Endodermal cell (in vitro differentiated cells): Measurements from ENCODE around the gene ASXL2. TPM values are rescaled to one million over a fixed set of nuclear protein-coding genes. Genes with fewer than 3 reads are reported as not detected.

ENCODE experiments used
- DNase-seq: peaks from one replicate; pipeline ENCODE4 v3.0.0-alpha.2; 2017
- H3K27ac ChIP-seq: 2 replicates; pipeline ENCODE4 v1.5.1; 2013; ENCODE audit warnings: mild to moderate bottlenecking, low read depth, low read length, moderate library complexity
- H3K27me3 ChIP-seq: 2 replicates; pipeline ENCODE4 v1.6.1; 2013; ENCODE audit warnings: mild to moderate bottlenecking, low read length, moderate library complexity; ENCODE audit not compliant: insufficient read depth, control insufficient read depth, poor library complexity, severe bottlenecking
- H3K36me3 ChIP-seq: 2 replicates; pipeline ENCODE4 v1.7.0; 2013; ENCODE audit warnings: mild to moderate bottlenecking, low read length, moderate library complexity; ENCODE audit not compliant: control insufficient read depth, insufficient read depth
- H3K4me1 ChIP-seq: one replicate; pipeline ENCODE4 v1.7.0; 2013; ENCODE audit warnings: low read length; ENCODE audit not compliant: control insufficient read depth, insufficient read depth
- H3K4me3 ChIP-seq: 2 replicates; pipeline ENCODE4 v1.5.1; 2013; ENCODE audit warnings: mild to moderate bottlenecking, low read length, moderate library complexity
- H3K9ac ChIP-seq: 2 replicates; pipeline ENCODE4 v1.6.1; 2013; ENCODE audit warnings: mild to moderate bottlenecking, low read length, moderate library complexity; ENCODE audit not compliant: poor library complexity, severe bottlenecking; ENCODE audit errors: extremely low read depth
- H3K9me3 ChIP-seq: 2 replicates; pipeline ENCODE4 v1.6.1; 2013; ENCODE audit warnings: mild to moderate bottlenecking, low read length, moderate library complexity; ENCODE audit not compliant: control insufficient read depth
- H3K27ac Mint-ChIP-seq: 2 replicates; pipeline ENCODE4 v1.8.0; 2020; ENCODE audit warnings: mixed read lengths
- H3K27me3 Mint-ChIP-seq: 2 replicates; pipeline ENCODE4 v1.8.0; 2021; ENCODE audit warnings: mild to moderate bottlenecking, mixed read lengths; ENCODE audit not compliant: insufficient read depth
- H3K36me3 Mint-ChIP-seq: 2 replicates; pipeline ENCODE4 v1.8.0; 2020; ENCODE audit warnings: low read depth, mixed read lengths
- H3K4me1 Mint-ChIP-seq: 2 replicates; pipeline ENCODE4 v1.8.0; 2020; ENCODE audit warnings: mixed read lengths
- H3K4me3 Mint-ChIP-seq: 2 replicates; pipeline ENCODE4 v1.8.0; 2020; ENCODE audit warnings: mild to moderate bottlenecking, moderate library complexity, mixed read lengths
- H3K9me3 Mint-ChIP-seq: 2 replicates; pipeline ENCODE4 v1.8.0; 2020; ENCODE audit warnings: mild to moderate bottlenecking, mixed read lengths
- WGBS, 2 experiments: methylation state at CpG; one replicate each; pipeline versions ENCODE4 v1.1.5 to v1.1.7; 2013; ENCODE audit warnings: missing lambda C conversion rate in 2 of 2, mixed read lengths in 1 of 2; ENCODE audit not compliant: insufficient coverage in 1 of 2, insufficient read length in 1 of 2; 5-methylcytosine and 5-hydroxymethylcytosine counted together
- total RNA-seq, 2 donors: library from RNA; stranded (reverse); fragmentation: NEBNext Ultra II Directional in 1 of 2; extraction: Animal tissue kit (Norgen Biotek cat#: 25700) in 1 of 2; gene quantifications; 2 replicates in 1 of 2; 3 replicates in 1 of 2; pipeline ENCODE4 v1.2.1, GENCODE V29; 2021
- TF ChIP-seq, protein P1 (sequence below): fragments of 200-600 bp; sonication (generic); conservative IDR thresholded peaks from 2 replicates; pipeline ENCODE4 v1.5.0; 2021; ENCODE audit warnings: antibody characterized with exemption, mild to moderate bottlenecking

The ASXL2 gene
- total RNA-seq, 2 donors from 2014 or later, result 33.2 to 41.7 TPM

DNA sequence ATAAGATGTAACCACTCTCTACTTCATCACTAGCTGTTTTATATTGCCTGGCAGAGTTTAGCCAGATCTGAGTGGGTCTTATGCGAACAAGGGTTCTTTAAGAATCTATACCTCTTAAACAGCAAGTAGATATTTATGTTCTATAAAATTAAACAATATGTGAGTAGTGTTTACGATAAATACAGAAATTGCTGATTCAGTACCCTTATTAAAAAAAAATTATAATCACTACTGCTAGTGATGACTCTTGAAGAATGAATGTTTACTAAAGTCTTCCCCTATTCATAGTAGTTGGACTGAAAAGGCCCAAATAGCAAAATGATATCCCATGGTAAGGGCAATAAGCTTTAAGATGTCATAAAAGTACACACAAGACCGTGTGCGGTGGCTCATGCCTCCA, 106.2 kb downstream of the ASXL2 start:
- Mint-ChIP-seq H3K27ac (no peak overlapping the region), H3K4me3 (no peak overlapping the region), H3K36me3 (peaks cover 51% of the 10 kb centered on the region), H3K4me1 (no peaks in the 10 kb centered on the region), H3K9me3 (peaks cover 4% of the 10 kb centered on the region), H3K27me3 (no peaks in the 10 kb centered on the region)
- no peak overlapping the region for H3K9ac ChIP-seq
- H3K27me3 ChIP-seq, result no peaks in the 10 kb centered on the region
- H3K36me3 ChIP-seq, result peaks cover 53% of the 10 kb centered on the region
- no peak overlapping the region for H3K27ac ChIP-seq
- H3K4me1 ChIP-seq, result no peaks in the 10 kb centered on the region
- no peaks in the 10 kb centered on the region for H3K9me3 ChIP-seq
- DNase-seq, result no peak
- H3K4me3 ChIP-seq, result no peak overlapping the region
- WGBS, 2 experiments, result 100% methylated on average over 2 of the region's 4 CpGs
- TF ChIP-seq, protein P1, sequence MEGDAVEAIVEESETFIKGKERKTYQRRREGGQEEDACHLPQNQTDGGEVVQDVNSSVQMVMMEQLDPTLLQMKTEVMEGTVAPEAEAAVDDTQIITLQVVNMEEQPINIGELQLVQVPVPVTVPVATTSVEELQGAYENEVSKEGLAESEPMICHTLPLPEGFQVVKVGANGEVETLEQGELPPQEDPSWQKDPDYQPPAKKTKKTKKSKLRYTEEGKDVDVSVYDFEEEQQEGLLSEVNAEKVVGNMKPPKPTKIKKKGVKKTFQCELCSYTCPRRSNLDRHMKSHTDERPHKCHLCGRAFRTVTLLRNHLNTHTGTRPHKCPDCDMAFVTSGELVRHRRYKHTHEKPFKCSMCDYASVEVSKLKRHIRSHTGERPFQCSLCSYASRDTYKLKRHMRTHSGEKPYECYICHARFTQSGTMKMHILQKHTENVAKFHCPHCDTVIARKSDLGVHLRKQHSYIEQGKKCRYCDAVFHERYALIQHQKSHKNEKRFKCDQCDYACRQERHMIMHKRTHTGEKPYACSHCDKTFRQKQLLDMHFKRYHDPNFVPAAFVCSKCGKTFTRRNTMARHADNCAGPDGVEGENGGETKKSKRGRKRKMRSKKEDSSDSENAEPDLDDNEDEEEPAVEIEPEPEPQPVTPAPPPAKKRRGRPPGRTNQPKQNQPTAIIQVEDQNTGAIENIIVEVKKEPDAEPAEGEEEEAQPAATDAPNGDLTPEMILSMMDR, result no peak

DNA sequence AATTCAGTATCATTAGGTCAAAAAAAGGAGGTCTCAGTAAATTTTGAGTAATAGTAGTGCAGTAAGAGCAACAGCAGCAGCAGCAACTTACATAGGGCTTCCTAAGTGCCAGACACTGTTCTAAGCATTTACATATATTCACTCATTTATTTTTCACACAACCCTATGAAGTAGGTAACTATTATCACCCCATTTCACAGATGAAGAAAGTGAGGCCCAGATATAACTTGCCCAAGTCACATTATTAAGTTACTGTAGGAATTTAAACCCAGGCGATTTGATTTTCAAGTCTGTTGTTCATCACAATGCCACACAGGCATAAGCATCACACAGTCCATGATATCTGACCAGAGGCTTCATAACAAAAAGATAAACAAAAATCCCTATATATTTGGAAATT, 114.7 kb downstream of the ASXL2 start:
- Mint-ChIP-seq H3K27ac (no peak overlapping the region), H3K4me1 (no peaks in the 10 kb centered on the region), H3K27me3 (no peaks in the 10 kb centered on the region), H3K4me3 (no peak overlapping the region), H3K36me3 (peaks cover 61% of the 10 kb centered on the region), H3K9me3 (no peaks in the 10 kb centered on the region)
- TF ChIP-seq, protein P1, result no peak
- 94 to 100% methylated on average over 1 of the region's 1 CpG for WGBS, 2 experiments
- no peak overlapping the region for H3K27ac ChIP-seq
- DNase-seq, result no peak
- H3K9ac ChIP-seq, result no peak overlapping the region
- H3K36me3 ChIP-seq, result peaks cover 62% of the 10 kb centered on the region
- no peaks in the 10 kb centered on the region for H3K4me1 ChIP-seq
- H3K9me3 ChIP-seq, result no peaks in the 10 kb centered on the region
- no peaks in the 10 kb centered on the region for H3K27me3 ChIP-seq
- H3K4me3 ChIP-seq, result no peak overlapping the region

DNA sequence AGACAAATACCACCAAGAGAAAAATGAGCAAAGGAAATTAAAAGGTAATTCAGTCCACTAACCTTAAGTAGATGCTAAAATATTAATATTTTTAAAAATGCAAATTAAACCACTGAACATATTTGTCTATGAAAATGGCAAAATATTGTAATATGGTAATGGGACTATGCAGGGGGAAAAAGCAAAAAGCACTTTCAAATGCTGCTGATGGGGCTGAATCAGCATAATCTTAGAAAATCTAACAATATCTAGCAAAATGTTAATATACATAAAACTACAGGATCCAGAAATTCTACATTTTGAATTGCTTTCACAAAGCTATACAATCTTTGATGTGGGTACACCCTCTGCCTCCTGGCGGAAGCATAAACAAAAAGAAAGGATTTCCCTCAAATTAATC, 118.0 kb downstream of the ASXL2 start:
- Histone ChIP-seq H3K4me1 (no peaks in the 10 kb centered on the region), H3K27ac (no peak overlapping the region), H3K9me3 (no peaks in the 10 kb centered on the region), H3K27me3 (no peaks in the 10 kb centered on the region), H3K4me3 (no peak overlapping the region), H3K9ac (no peak overlapping the region), H3K36me3 (peaks cover 60% of the 10 kb centered on the region)
- H3K27me3 Mint-ChIP-seq, result no peaks in the 10 kb centered on the region
- H3K9me3 Mint-ChIP-seq, result no peaks in the 10 kb centered on the region
- no peak overlapping the region for H3K4me3 Mint-ChIP-seq
- TF ChIP-seq, protein P1, result no peak
- no peaks in the 10 kb centered on the region for H3K4me1 Mint-ChIP-seq
- H3K27ac Mint-ChIP-seq, result no peak overlapping the region
- peaks cover 49% of the 10 kb centered on the region for H3K36me3 Mint-ChIP-seq
- WGBS, 2 experiments, result 96 to 100% methylated on average over 1 of the region's 1 CpG
- DNase-seq, result no peak
